Adrenal gland (tissue), 5 donors: ENCODE results near the gene AMHR2.

Experiments
- POLR2A ChIP-seq, 2 donors: fragments of 450-650 bp; IDR thresholded peaks; one replicate each; pipeline ENCODE4 v1.6.1; 2017; ENCODE audit warnings: antibody characterized with exemption in 2 of 2, mild to moderate bottlenecking in 2 of 2, moderate library complexity in 1 of 2
- TF ChIP-seq, protein P1 (sequence below), 6 experiments: fragments of 450-650 bp in 4 of 6; fragments of 200-600 bp in 2 of 6; sonication (generic) in 1 of 6; IDR thresholded peaks; 1 replicate in 5 of 6; 2 replicates in 1 of 6; pipeline versions ENCODE4 v1.5.1 to v1.8.0; 2016 to 2021; ENCODE audit warnings: antibody characterized with exemption in 6 of 6, mild to moderate bottlenecking in 2 of 6, moderate library complexity in 1 of 6
- donor health status: DM: no; HTN: no; CAD: no.

DNA sequence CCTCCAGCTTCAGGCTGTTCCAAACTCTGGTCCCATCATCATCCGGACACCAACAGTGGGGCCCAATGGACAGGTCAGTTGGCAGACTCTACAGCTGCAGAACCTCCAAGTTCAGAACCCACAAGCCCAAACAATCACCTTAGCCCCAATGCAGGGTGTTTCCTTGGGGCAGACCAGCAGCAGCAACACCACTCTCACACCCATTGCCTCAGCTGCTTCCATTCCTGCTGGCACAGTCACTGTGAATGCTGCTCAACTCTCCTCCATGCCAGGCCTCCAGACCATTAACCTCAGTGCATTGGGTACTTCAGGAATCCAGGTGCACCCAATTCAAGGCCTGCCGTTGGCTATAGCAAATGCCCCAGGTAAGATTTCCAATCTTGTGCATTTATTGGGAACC lies 40.4 kb upstream of the AMHR2 start:
- TF ChIP-seq, protein P1, sequence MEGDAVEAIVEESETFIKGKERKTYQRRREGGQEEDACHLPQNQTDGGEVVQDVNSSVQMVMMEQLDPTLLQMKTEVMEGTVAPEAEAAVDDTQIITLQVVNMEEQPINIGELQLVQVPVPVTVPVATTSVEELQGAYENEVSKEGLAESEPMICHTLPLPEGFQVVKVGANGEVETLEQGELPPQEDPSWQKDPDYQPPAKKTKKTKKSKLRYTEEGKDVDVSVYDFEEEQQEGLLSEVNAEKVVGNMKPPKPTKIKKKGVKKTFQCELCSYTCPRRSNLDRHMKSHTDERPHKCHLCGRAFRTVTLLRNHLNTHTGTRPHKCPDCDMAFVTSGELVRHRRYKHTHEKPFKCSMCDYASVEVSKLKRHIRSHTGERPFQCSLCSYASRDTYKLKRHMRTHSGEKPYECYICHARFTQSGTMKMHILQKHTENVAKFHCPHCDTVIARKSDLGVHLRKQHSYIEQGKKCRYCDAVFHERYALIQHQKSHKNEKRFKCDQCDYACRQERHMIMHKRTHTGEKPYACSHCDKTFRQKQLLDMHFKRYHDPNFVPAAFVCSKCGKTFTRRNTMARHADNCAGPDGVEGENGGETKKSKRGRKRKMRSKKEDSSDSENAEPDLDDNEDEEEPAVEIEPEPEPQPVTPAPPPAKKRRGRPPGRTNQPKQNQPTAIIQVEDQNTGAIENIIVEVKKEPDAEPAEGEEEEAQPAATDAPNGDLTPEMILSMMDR (IDR thresholded peaks at IDR 0.05) = no peak
- no peak for TF ChIP-seq POLR2A (IDR thresholded peaks at IDR 0.05)
